ENCODE data around the gene SREK1IP1. TPM values are rescaled to one million over a fixed set of nuclear protein-coding genes. Genes with fewer than 3 reads are reported as not detected.
A peak's percentile ranks its signal among the peaks of the same experiment; 100 is the strongest.

The SREK1IP1 gene
- total and polyA plus RNA-seq, 9 of the 15 experiments (the other 6 are each of a cell fraction or from before 2014, with no cell fraction given) = 6.9 to 45.2 (median 21.7) TPM

DNA sequence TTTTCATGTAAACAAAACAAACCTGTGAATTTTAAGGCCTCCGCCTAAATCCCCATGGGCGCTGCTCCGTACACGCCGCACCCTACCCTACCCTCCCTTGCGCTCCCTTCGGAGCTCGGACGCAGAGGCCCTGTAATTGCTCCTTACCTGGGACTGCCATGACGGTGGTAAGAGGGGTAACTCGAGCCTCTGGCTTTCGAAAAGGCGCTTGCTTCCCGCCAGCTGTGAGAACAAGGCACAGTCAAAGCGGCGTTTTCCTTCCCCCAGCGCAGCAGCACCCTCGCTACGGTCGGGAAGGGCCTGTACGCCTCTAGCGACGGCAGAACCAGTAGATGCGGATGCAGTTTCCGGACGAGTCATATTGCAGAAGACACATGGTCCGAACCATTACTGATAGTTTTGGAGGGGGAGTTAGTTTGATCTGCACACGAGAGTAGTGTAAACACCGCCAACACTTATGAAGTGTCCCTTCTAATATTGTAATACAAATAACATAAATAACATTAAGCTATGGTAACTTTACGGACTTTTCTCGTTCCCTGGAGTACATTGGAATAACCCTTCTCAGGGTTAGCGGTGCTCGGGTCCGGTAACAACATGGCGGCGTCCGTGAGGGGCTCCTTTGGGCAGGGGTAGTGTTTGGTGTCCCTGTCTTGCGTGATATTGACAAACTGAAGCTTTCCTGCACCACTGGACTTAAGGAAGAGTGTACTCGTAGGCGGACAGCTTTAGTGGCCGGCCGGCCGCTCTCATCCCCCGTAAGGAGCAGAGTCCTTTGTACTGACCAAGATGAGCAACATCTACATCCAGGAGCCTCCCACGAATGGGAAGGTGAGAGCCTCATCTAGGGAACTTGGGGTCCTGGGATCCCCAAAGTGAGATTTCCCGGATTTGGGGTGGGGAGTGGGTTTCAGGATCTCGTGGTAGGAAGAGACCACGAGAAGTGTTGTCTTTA is at the start of gene SREK1IP1, which contains the start of gene CWC27 (continued):
- TF ChIP-seq, protein P1, sequence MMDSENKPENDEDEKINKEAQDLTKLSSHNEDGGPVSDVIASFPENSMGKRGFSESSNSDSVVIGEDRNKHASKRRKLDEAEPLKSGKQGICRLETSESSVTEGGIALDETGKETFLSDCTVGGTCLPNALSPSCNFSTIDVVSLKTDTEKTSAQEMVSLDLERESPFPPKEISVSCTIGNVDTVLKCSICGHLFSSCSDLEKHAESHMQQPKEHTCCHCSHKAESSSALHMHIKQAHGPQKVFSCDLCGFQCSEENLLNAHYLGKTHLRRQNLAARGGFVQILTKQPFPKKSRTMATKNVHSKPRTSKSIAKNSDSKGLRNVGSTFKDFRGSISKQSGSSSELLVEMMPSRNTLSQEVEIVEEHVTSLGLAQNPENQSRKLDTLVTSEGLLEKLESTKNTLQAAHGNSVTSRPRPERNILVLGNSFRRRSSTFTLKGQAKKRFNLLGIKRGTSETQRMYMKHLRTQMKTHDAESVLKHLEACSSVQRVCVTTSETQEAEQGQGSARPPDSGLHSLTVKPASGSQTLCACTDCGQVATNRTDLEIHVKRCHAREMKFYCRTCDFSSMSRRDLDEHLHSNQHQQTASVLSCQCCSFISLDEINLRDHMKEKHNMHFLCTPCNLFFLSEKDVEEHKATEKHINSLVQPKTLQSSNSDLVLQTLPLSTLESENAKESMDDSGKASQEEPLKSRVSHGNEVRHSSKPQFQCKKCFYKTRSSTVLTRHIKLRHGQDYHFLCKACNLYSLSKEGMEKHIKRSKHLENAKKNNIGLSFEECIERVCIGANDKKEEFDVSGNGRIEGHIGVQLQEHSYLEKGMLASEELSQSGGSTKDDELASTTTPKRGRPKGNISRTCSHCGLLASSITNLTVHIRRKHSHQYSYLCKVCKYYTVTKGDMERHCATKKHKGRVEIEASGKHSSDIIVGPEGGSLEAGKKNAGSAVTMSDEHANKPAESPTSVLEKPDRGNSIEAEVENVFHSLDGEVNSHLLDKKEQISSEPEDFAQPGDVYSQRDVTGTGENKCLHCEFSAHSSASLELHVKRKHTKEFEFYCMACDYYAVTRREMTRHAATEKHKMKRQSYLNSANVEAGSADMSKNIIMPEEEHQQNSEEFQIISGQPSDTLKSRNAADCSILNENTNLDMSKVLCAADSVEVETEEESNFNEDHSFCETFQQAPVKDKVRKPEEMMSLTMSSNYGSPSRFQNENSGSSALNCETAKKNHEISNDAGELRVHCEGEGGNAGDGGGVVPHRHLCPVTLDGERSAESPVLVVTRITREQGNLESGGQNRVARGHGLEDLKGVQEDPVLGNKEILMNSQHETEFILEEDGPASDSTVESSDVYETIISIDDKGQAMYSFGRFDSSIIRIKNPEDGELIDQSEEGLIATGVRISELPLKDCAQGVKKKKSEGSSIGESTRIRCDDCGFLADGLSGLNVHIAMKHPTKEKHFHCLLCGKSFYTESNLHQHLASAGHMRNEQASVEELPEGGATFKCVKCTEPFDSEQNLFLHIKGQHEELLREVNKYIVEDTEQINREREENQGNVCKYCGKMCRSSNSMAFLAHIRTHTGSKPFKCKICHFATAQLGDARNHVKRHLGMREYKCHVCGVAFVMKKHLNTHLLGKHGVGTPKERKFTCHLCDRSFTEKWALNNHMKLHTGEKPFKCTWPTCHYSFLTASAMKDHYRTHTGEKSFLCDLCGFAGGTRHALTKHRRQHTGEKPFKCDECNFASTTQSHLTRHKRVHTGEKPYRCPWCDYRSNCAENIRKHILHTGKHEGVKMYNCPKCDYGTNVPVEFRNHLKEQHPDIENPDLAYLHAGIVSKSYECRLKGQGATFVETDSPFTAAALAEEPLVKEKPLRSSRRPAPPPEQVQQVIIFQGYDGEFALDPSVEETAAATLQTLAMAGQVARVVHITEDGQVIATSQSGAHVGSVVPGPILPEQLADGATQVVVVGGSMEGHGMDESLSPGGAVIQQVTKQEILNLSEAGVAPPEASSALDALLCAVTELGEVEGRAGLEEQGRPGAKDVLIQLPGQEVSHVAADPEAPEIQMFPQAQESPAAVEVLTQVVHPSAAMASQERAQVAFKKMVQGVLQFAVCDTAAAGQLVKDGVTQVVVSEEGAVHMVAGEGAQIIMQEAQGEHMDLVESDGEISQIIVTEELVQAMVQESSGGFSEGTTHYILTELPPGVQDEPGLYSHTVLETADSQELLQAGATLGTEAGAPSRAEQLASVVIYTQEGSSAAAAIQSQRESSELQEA (IDR thresholded peaks at IDR 0.05; ENCODE audit: low read depth) = no peak
- TF ChIP-seq GTF2A2 (tag; IDR thresholded peaks at IDR 0.05) (peak; percentile 64; the same call in 1 of the 2 replicates), GABPB1 (CRISPR knock-in tag; IDR thresholded peaks at IDR 0.05) (peak; percentile 95), ELF2 (CRISPR knock-in tag; IDR thresholded peaks at IDR 0.05) (0 out of 2 replicates have a peak, but pooled peaks have one; percentile 46), TRIM24 (IDR thresholded peaks at IDR 0.05) (peak in 1 of 2 experiments; percentile 96; a peak in 2 of 4 replicates), KLF13 (tag; IDR thresholded peaks at IDR 0.05; ENCODE audit: borderline replicate concordance, low read depth) (no peak), HLTF (IDR thresholded peaks at IDR 0.05) (peak; percentile 66; the same call in 1 of the 2 replicates), KDM5B (IDR thresholded peaks at IDR 0.05; ENCODE audit: insufficient replicate concordance, low read depth, low read length) (peak; percentile 91)
